H1 (cell line): ENCODE data around the gene GPR61. TPM values are rescaled to one million over a fixed set of nuclear protein-coding genes. Genes with fewer than 3 reads are reported as not detected.

Experiments used
- CTCF ChIA-PET: fragments of 300-600 bp; sonication (Branson Sonifier 250); formaldehyde crosslinking; loops from one replicate; lab custom pipeline; 2021; ENCODE audit not compliant: partially characterized antibody; lab: Charles Lee
- POLR2A ChIA-PET: fragments of 300-600 bp; sonication (Branson Sonifier 250); formaldehyde crosslinking; loops from one replicate; lab custom pipeline; 2021; ENCODE audit warnings: inconsistent platforms; ENCODE audit not compliant: partially characterized antibody; lab: Charles Lee
- DNase-seq, 2 experiments: peaks; one replicate each; pipeline versions ENCODE4 v3.0.0 to v3.0.0-alpha.2; 2010 to 2022; ENCODE audit warnings: low spot score in 2 of 2, low read depth in 1 of 2, mixed read lengths in 1 of 2
- FAIRE-seq: peaks from 2 replicates; lab custom pipeline; 2011; peaks lifted over from hg19 to GRCh38; lab: Jason Lieb, UNC
- H2AFZ ChIP-seq: 2 replicates; pipeline ENCODE4 v1.8.1; 2012; ENCODE audit warnings: low read length, inconsistent platforms
- H2AK5ac ChIP-seq: 2 replicates; pipeline ENCODE4 v1.6.1; 2013; ENCODE audit warnings: low read depth, low read length
- H2BK120ac ChIP-seq: replicated peaks from 2 replicates; pipeline ENCODE3; 2013; ENCODE audit warnings: low read depth, low read length, inconsistent platforms
- H2BK12ac ChIP-seq: 2 replicates; pipeline ENCODE4 v1.6.1; 2013; ENCODE audit warnings: low read depth, low read length
- H2BK15ac ChIP-seq: 2 replicates; pipeline ENCODE4 v1.6.1; 2013; ENCODE audit warnings: low read length
- H2BK20ac ChIP-seq: 2 replicates; pipeline ENCODE4 v1.6.1; 2013; ENCODE audit warnings: low read length
- H2BK5ac ChIP-seq: 2 replicates; pipeline ENCODE4 v1.6.1; 2013; ENCODE audit warnings: low read depth, low read length
- H3K14ac ChIP-seq: 2 replicates; pipeline ENCODE4 v1.6.1; 2013; ENCODE audit warnings: inconsistent platforms; ENCODE audit not compliant: insufficient read length
- H3K18ac ChIP-seq: 2 replicates; pipeline ENCODE4 v1.6.1; 2013; ENCODE audit warnings: low read length; ENCODE audit errors: extremely low read depth
- H3K23ac ChIP-seq: 2 replicates; pipeline ENCODE4 v1.6.1; 2013; ENCODE audit warnings: inconsistent platforms; ENCODE audit not compliant: insufficient read length
- H3K23me2 ChIP-seq: 2 replicates; pipeline ENCODE4 v1.6.1; 2013; ENCODE audit warnings: low read depth, low read length
- H3K27ac ChIP-seq: 2 replicates; pipeline ENCODE4 v1.6.1; 2011; ENCODE audit warnings: low read depth, low read length, inconsistent platforms
- H3K27me3 ChIP-seq, 4 experiments: replicated peaks in 1 of 4; 1 replicate in 1 of 4; 2 replicates in 3 of 4; pipeline versions ENCODE4 v1.6.1 to v1.8.1; 2011 to 2013; ENCODE audit warnings: low read length in 3 of 4, mild to moderate bottlenecking in 3 of 4, inconsistent platforms in 2 of 4, mixed read lengths in 2 of 4, moderate library complexity in 1 of 4; ENCODE audit not compliant: control insufficient read depth in 3 of 4, insufficient read depth in 3 of 4; ENCODE audit errors: extremely low read depth in 1 of 4
- H3K36me3 ChIP-seq, 4 experiments: 2 replicates each; pipeline versions ENCODE4 v1.6.1 to v1.8.1; 2011 to 2013; ENCODE audit warnings: mild to moderate bottlenecking in 4 of 4, low read length in 3 of 4, moderate library complexity in 2 of 4, control low read depth in 1 of 4, inconsistent platforms in 1 of 4; ENCODE audit not compliant: insufficient read depth in 4 of 4, control insufficient read depth in 2 of 4
- H3K4ac ChIP-seq: replicated peaks from 2 replicates; pipeline ENCODE3; 2013; ENCODE audit warnings: low read length, low read depth, mixed read lengths, inconsistent platforms; ENCODE audit not compliant: insufficient read length
- H3K4me1 ChIP-seq, 4 experiments: replicated peaks in 1 of 4; 1 replicate in 1 of 4; 2 replicates in 3 of 4; pipeline versions ENCODE4 v1.6.1 to v1.8.1; 2011 to 2013; ENCODE audit warnings: low read length in 3 of 4, inconsistent platforms in 2 of 4, mixed read lengths in 1 of 4; ENCODE audit not compliant: insufficient read depth in 4 of 4, control insufficient read depth in 3 of 4
- H3K4me2 ChIP-seq, 2 experiments: 2 replicates each; pipeline versions ENCODE4 v1.6.1 to v1.8.1; 2011 to 2013; ENCODE audit warnings: low read depth in 2 of 2, low read length in 2 of 2, control low read depth in 1 of 2, inconsistent platforms in 1 of 2, mild to moderate bottlenecking in 1 of 2; ENCODE audit not compliant: insufficient read depth in 1 of 2
- H3K4me3 ChIP-seq, 4 experiments: fragments of 200-600, 300-600 bp in 1 of 4; sonication (generic), shearing (Covaris generic), sonication (Bioruptor Twin) in 1 of 4; 2 replicates each; pipeline versions ENCODE4 v1.5.1 to v1.8.1; 2011 to 2016; ENCODE audit warnings: low read length in 4 of 4, low read depth in 3 of 4, control low read depth in 2 of 4, inconsistent platforms in 2 of 4, mild to moderate bottlenecking in 2 of 4, mixed read lengths in 1 of 4, moderate library complexity in 1 of 4; ENCODE audit not compliant: insufficient read depth in 2 of 4; ENCODE audit errors: extremely low read depth in 1 of 4
- H3K56ac ChIP-seq: replicated peaks from 2 replicates; pipeline ENCODE3; 2013; ENCODE audit warnings: low read depth, mild to moderate bottlenecking, mixed read lengths, low read length, inconsistent platforms; ENCODE audit not compliant: insufficient read length
- H3K79me1 ChIP-seq: 2 replicates; pipeline ENCODE4 v1.6.1; 2013; ENCODE audit warnings: low read depth, low read length, control low read depth
- H3K79me2 ChIP-seq, 2 experiments: 2 replicates each; pipeline versions ENCODE4 v1.6.1 to v1.8.1; 2012 to 2013; ENCODE audit warnings: low read length in 2 of 2, mild to moderate bottlenecking in 2 of 2, inconsistent platforms in 1 of 2; ENCODE audit not compliant: insufficient read depth in 2 of 2, control insufficient read depth in 1 of 2
- H3K9ac ChIP-seq, 4 experiments: replicated peaks in 1 of 4; 1 replicate in 1 of 4; 2 replicates in 3 of 4; pipeline versions ENCODE4 v1.6.1 to v1.8.1; 2011 to 2013; ENCODE audit warnings: low read depth in 3 of 4, low read length in 3 of 4, control low read depth in 2 of 4, mild to moderate bottlenecking in 2 of 4, moderate library complexity in 2 of 4, inconsistent platforms in 1 of 4; ENCODE audit errors: extremely low read depth in 1 of 4
- H3K9me3 ChIP-seq, 2 experiments: 2 replicates each; pipeline versions ENCODE4 v1.6.1 to v1.8.1; 2012 to 2013; ENCODE audit warnings: mild to moderate bottlenecking in 2 of 2, moderate library complexity in 2 of 2, control low read depth in 1 of 2, inconsistent platforms in 1 of 2, low read depth in 1 of 2, low read length in 1 of 2, mixed read lengths in 1 of 2; ENCODE audit not compliant: insufficient read depth in 2 of 2
- H4K20me1 ChIP-seq, 2 experiments: replicated peaks in 1 of 2; 2 replicates each; pipeline versions ENCODE3 to v1.8.1; 2011 to 2013; ENCODE audit warnings: inconsistent platforms in 2 of 2, low read length in 2 of 2, mild to moderate bottlenecking in 1 of 2; ENCODE audit not compliant: insufficient read depth in 2 of 2, control insufficient read depth in 1 of 2
- H4K5ac ChIP-seq: 2 replicates; pipeline ENCODE4 v1.6.1; 2013; ENCODE audit warnings: low read length, low read depth, mixed read lengths, inconsistent platforms; ENCODE audit not compliant: insufficient read length
- H4K8ac ChIP-seq: 2 replicates; pipeline ENCODE4 v1.8.0; 2013; ENCODE audit warnings: mild to moderate bottlenecking, moderate library complexity, low read length, inconsistent platforms; ENCODE audit not compliant: insufficient read depth; ENCODE audit errors: extremely low read depth
- H4K91ac ChIP-seq: replicated peaks from 2 replicates; pipeline ENCODE3; 2013; ENCODE audit warnings: low read length, mixed read lengths, inconsistent platforms; ENCODE audit not compliant: insufficient read length
- BACH1 ChIP-seq: IDR thresholded peaks from 2 replicates; pipeline ENCODE4 v1.6.1; 2012; ENCODE audit warnings: low read length, improper control_type of control experiment
- E2F6 ChIP-seq: IDR thresholded peaks from 2 replicates; pipeline ENCODE4 v1.6.1; 2012; ENCODE audit warnings: inconsistent platforms
- HDAC6 ChIP-seq: IDR thresholded peaks from one replicate; pipeline ENCODE4 v1.7.1; 2012; ENCODE audit warnings: low read depth, mild to moderate bottlenecking, inconsistent platforms, low read length, moderate library complexity
- JUN ChIP-seq: IDR thresholded peaks from 2 replicates; pipeline ENCODE4 v1.6.1; 2011; ENCODE audit warnings: low read depth, mild to moderate bottlenecking, improper control_type of control experiment, low read length
- JUND ChIP-seq: IDR thresholded peaks from 2 replicates; pipeline ENCODE4 v1.6.1; 2011; ENCODE audit warnings: mild to moderate bottlenecking, improper control_type of control experiment, low read length
- MAFK ChIP-seq: IDR thresholded peaks from 2 replicates; pipeline ENCODE4 v1.6.1; 2012; ENCODE audit warnings: low read depth, mild to moderate bottlenecking, improper control_type of control experiment, low read length
- NANOG ChIP-seq: IDR thresholded peaks from 2 replicates; pipeline ENCODE4 v1.6.1; 2011; ENCODE audit warnings: low read length, low read depth, mild to moderate bottlenecking, inconsistent platforms; ENCODE audit not compliant: insufficient read depth, poor library complexity, severe bottlenecking
- NRF1 ChIP-seq: IDR thresholded peaks from 2 replicates; pipeline ENCODE4 v1.6.1; 2011; ENCODE audit warnings: mild to moderate bottlenecking, low read depth, low read length, improper control_type of control experiment
- POU5F1 ChIP-seq: IDR thresholded peaks from 2 replicates; pipeline ENCODE4 v1.6.1; 2011; ENCODE audit warnings: low read depth, mild to moderate bottlenecking, low read length, moderate library complexity
- RXRA ChIP-seq: IDR thresholded peaks from 2 replicates; pipeline ENCODE4 v1.6.1; 2011; ENCODE audit warnings: low read depth, mild to moderate bottlenecking, low read length, moderate library complexity; ENCODE audit not compliant: insufficient read depth
- SAP30 ChIP-seq: fragments of 300-600 bp; sonication (generic); IDR thresholded peaks from 2 replicates; pipeline ENCODE4 v1.7.1; 2012; ENCODE audit warnings: low read length, moderate library complexity, mild to moderate bottlenecking, inconsistent platforms; ENCODE audit not compliant: insufficient read depth, insufficient replicate concordance
- YY1 ChIP-seq: IDR thresholded peaks from 2 replicates; pipeline ENCODE4 v1.6.1; 2011; ENCODE audit warnings: low read depth, mild to moderate bottlenecking, low read length
- WGBS, 2 experiments: shearing (Covaris generic) in 1 of 2; methylation state at CpG; one replicate each; pipeline versions ENCODE4 v1.1.6 to v1.1.7; 2013 to 2015; ENCODE audit warnings: low lambda C conversion rate in 2 of 2, mixed read lengths in 2 of 2, inconsistent platforms in 1 of 2, low coverage in 1 of 2, missing lambda C conversion rate in 1 of 2; ENCODE audit not compliant: insufficient replicate concordance in 2 of 2, insufficient coverage in 1 of 2, insufficient read length in 1 of 2; ENCODE audit errors: extremely low coverage in 1 of 2, missing lambda C conversion rate in 1 of 2; 5-methylcytosine and 5-hydroxymethylcytosine counted together
- polyA plus RNA-seq, 7 experiments: library from polyadenylated mRNA; depleted of rRNA in 3 of 7; stranded (reverse) in 5 of 7; unstranded in 2 of 7; fragments of >200 nt in 5 of 7; fragments of 200-250 nt in 2 of 7; gene quantifications; 1 replicate in 5 of 7; 2 replicates in 1 of 7; 4 replicates in 1 of 7; pipeline versions ENCODE4 v1.2.1 to v1.2.3, GENCODE V29; 2011 to 2013; ENCODE audit warnings: missing spikeins in 2 of 7, mixed read lengths in 2 of 7
- total RNA-seq: library from RNA; stranded (reverse); fragmentation: NEBNext Ultra II Directional; extraction: Animal tissue kit (Norgen Biotek cat#: 25700); gene quantifications from 2 replicates; pipeline ENCODE4 v1.2.1, GENCODE V29; 2021

The GPR61 gene
- total and polyA plus RNA-seq, 2 of the 8 experiments (the other 6 are each of a cell fraction or from before 2014, with no cell fraction given): 0.41 to 0.53 TPM

DNA sequence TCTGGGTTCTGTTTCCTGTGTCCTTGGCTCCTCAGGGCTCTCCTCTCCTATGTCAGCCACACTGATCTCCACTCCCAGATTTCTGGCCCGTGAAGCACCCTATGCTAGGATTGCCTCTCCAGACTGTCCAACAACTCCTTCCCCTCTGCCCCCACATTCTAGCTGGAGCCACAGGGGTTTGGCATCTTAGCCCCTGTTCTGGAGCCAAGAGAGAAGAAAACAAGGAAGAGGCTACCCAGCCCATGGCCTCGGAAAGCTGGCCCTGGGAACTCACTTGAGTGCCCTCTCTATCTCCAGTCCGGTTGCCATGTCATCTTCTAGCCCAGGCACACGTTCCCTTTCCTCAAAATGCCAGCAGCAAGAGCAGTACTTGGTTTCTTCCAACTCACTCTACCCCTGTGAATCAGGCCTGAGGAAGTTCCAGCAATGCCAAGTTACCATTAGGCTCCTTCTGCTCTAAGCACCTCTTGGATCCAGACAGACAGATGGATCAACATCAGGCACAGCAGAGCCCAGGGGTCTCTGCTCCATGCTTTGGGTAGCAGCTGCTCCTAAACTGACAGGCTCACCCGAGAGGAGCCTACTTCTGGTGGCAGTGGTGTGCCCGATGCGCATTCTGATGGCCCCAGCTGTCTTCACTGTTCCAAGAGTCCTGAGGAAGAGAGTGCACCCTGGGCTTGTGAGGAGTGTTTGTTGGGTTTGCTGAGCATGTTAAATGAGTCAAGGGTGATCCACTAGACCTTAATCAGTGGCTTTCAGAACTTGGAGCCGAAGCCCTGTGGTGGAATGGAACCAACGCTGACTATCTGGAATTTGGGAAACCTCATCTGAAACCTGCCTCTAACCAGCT is 11.6 kb upstream of the GPR61 start:
- no peak overlapping the region for H2BK12ac ChIP-seq
- H3K27ac ChIP-seq: no peak overlapping the region
- no peak overlapping the region for H4K91ac ChIP-seq
- no peaks in the 10 kb centered on the region for H3K79me2 ChIP-seq
- no peaks in the 10 kb centered on the region for H3K27me3 ChIP-seq
- H3K9me3 ChIP-seq: no peaks in the 10 kb centered on the region
- H3K4ac ChIP-seq: no peak overlapping the region
- H3K79me1 ChIP-seq: no peaks in the 10 kb centered on the region
- H3K4me2 ChIP-seq: no peak overlapping the region
- H2AK5ac ChIP-seq: no peak overlapping the region
- H3K18ac ChIP-seq: no peak overlapping the region
- no peak overlapping the region for H3K4me3 ChIP-seq
- no peak overlapping the region for H3K9ac ChIP-seq
- no peak overlapping the region for H3K23ac ChIP-seq
- H3K4me1 ChIP-seq: peaks cover 0 to 3% (median 1%) of the 10 kb centered on the region in 4 experiments; a peak in 4 of 7 replicates
- no peak overlapping the region for H3K56ac ChIP-seq
- H4K5ac ChIP-seq: no peak overlapping the region
- POLR2A ChIA-PET: no interaction called here
- no peak overlapping the region for H3K14ac ChIP-seq
- no peak overlapping the region for H2BK120ac ChIP-seq
- no peak overlapping the region for H2BK5ac ChIP-seq
- no peak overlapping the region for H4K8ac ChIP-seq
- H3K23me2 ChIP-seq: no peaks in the 10 kb centered on the region; the same call in 1 of the 2 replicates
- CTCF ChIA-PET: interaction anchor here (0.6 to 26.3 kb wide), 10 partner anchors 11 to 291 kb away, joined by 3 to 1755 read pairs (median 3); partner anchors contain the start of genes AMIGO1, ATXN7L2, CYB561D1 and GPR61
- H2BK20ac ChIP-seq: no peak overlapping the region
- no peak for FAIRE-seq
- no peak for DNase-seq
- H3K36me3 ChIP-seq: no peaks in the 10 kb centered on the region
- H2AFZ ChIP-seq: no peak overlapping the region
- no peaks in the 10 kb centered on the region for H4K20me1 ChIP-seq
- no peak overlapping the region for H2BK15ac ChIP-seq
- WGBS, 2 experiments: 82% methylated on average over 9 of the region's 9 CpGs; no CpG with 5 or more reads in 1 of the 2 experiments
- TF ChIP-seq NRF1 (no peak), HDAC6 (no peak), JUN (no peak), E2F6 (no peak), POU5F1 (no peak), YY1 (no peak), BACH1 (no peak), MAFK (no peak), NANOG (no peak), JUND (no peak), SAP30 (no peak), RXRA (no peak)
